OCI-LY3 (cell line): Measurements from ENCODE around the gene FAM204A.

Source experiments
- H2AFZ ChIP-seq: fragments of 200-600, 300-600 bp; shearing (Covaris generic); 2 replicates; pipeline ENCODE4 v1.6.0; 2014; ENCODE audit warnings: antibody characterized with exemption, low read depth, low read length
- H3K27ac ChIP-seq: fragments of 200-600, 300-600 bp; sonication (generic); 2 replicates; pipeline ENCODE4 v1.5.1; 2014; ENCODE audit warnings: mild to moderate bottlenecking, low read length, moderate library complexity, mixed read lengths
- H3K27me3 ChIP-seq: fragments of 200-600, 300-600 bp; sonication (generic); 2 replicates; pipeline ENCODE4 v1.6.1; 2014; ENCODE audit warnings: low read depth, low read length, mixed read lengths
- H3K36me3 ChIP-seq: fragments of 200-600, 300-600 bp; sonication (generic); replicated peaks from 2 replicates; pipeline ENCODE3; 2014; ENCODE audit warnings: low read depth, low read length, mixed read lengths
- H3K4me1 ChIP-seq: fragments of 300-600, 200-600 bp; sonication (generic); 2 replicates; pipeline ENCODE4 v1.6.1; 2014; ENCODE audit warnings: low read length, mixed read lengths
- H3K4me2 ChIP-seq: fragments of 200-600, 300-600 bp; sonication (generic); 2 replicates; pipeline ENCODE4 v1.6.1; 2014; ENCODE audit warnings: low read length, mixed read lengths
- H3K4me3 ChIP-seq: fragments of 300-600, 200-600 bp; sonication (generic); 2 replicates; pipeline ENCODE4 v1.5.1; 2014; ENCODE audit warnings: antibody characterized with exemption, mild to moderate bottlenecking, low read length, moderate library complexity
- H3K79me2 ChIP-seq: fragments of 300-600, 200-600 bp; shearing (Covaris generic); 2 replicates; pipeline ENCODE4 v1.6.1; 2014; ENCODE audit warnings: mild to moderate bottlenecking, low read length, mixed read lengths
- H3K9ac ChIP-seq: fragments of 300-600, 200-600 bp; shearing (Covaris generic); 2 replicates; pipeline ENCODE4 v1.6.0; 2014; ENCODE audit warnings: mild to moderate bottlenecking, low read length, moderate library complexity
- H3K9me3 ChIP-seq: fragments of 200-600, 300-600 bp; shearing (Covaris generic); 2 replicates; pipeline ENCODE4 v1.6.1; 2014; ENCODE audit warnings: low read length, mixed read lengths; ENCODE audit not compliant: insufficient read depth
- H4K20me1 ChIP-seq: fragments of 200-600, 300-600 bp; sonication (generic); 2 replicates; pipeline ENCODE4 v1.6.1; 2016; ENCODE audit warnings: low read length, mixed read lengths; ENCODE audit not compliant: insufficient read depth
- CTCF ChIP-seq: fragments of 200-600, 300-600 bp; sonication (generic); IDR thresholded peaks from 2 replicates; pipeline ENCODE4 v1.5.1; 2014; ENCODE audit warnings: antibody characterized with exemption, low read length, low read depth
- EZH2phosphoT487 ChIP-seq: fragments of 200-600 bp; shearing (Covaris generic); IDR thresholded peaks from 2 replicates; pipeline ENCODE4 v1.6.1; 2018; ENCODE audit warnings: antibody characterized with exemption, mixed run types, low read depth

FAM204A gene

GRCh38 chr10:118355234-118355633 is 13.1 kb upstream of the FAM204A start:
- Histone ChIP-seq H2AFZ (no peak overlapping the region), H3K9me3 (no peaks in the 10 kb centered on the region)
- TF ChIP-seq EZH2phosphoT487 = no peak
- no peak for TF ChIP-seq CTCF

GRCh38 chr10:118349235-118349634 is 7.1 kb upstream of the FAM204A start:
- Histone ChIP-seq H3K9me3 (no peaks in the 10 kb centered on the region), H4K20me1 (no peaks in the 10 kb centered on the region), H2AFZ (no peak overlapping the region), H3K36me3 (no peaks in the 10 kb centered on the region), H3K79me2 (no peaks in the 10 kb centered on the region), H3K9ac (no peak overlapping the region), H3K27ac (no peak overlapping the region), H3K4me1 (no peaks in the 10 kb centered on the region), H3K27me3 (no peaks in the 10 kb centered on the region), H3K4me3 (no peak overlapping the region), H3K4me2 (no peak overlapping the region)
- TF ChIP-seq EZH2phosphoT487 (no peak), CTCF (no peak)

More at GRCh38 chr10:118355234-118355633, 13.1 kb upstream of the FAM204A start:
- no peaks in the 10 kb centered on the region for H3K36me3 ChIP-seq
- no peak overlapping the region for H3K4me2 ChIP-seq
- no peaks in the 10 kb centered on the region for H3K4me1 ChIP-seq
- H3K4me3 ChIP-seq = no peak overlapping the region
- no peak overlapping the region for H3K27ac ChIP-seq
- no peaks in the 10 kb centered on the region for H3K27me3 ChIP-seq
- no peak overlapping the region for H3K9ac ChIP-seq
- H4K20me1 ChIP-seq = no peaks in the 10 kb centered on the region
- no peaks in the 10 kb centered on the region for H3K79me2 ChIP-seq

GRCh38 chr10:118343549-118343948 is 1.4 kb upstream of the FAM204A start:
- H3K9ac ChIP-seq = no peak overlapping the region
- no peak overlapping the region for H3K27ac ChIP-seq
- no peaks in the 10 kb centered on the region for H3K36me3 ChIP-seq
- H3K4me1 ChIP-seq = peaks cover 15% of the 10 kb centered on the region
- H3K27me3 ChIP-seq = no peaks in the 10 kb centered on the region
- no peak for TF ChIP-seq CTCF
- no peak for TF ChIP-seq EZH2phosphoT487
- H3K9me3 ChIP-seq = no peaks in the 10 kb centered on the region
- no peak overlapping the region for H2AFZ ChIP-seq
- no peak overlapping the region for H3K4me3 ChIP-seq
- no peaks in the 10 kb centered on the region for H4K20me1 ChIP-seq
- H3K4me2 ChIP-seq = no peak overlapping the region
- peaks cover 32% of the 10 kb centered on the region for H3K79me2 ChIP-seq

- TF ChIP-seq EZH2phosphoT487 (no peak), CTCF (no peak)
- H3K4me2 ChIP-seq = no peak overlapping the region
- no peak overlapping the region for H2AFZ ChIP-seq
Measured at GRCh38 chr10:118343115-118343514, 991 bp upstream of the FAM204A start.

More at GRCh38 chr10:118343115-118343514, 991 bp upstream of the FAM204A start:
- Histone ChIP-seq H3K9ac (no peak overlapping the region), H3K4me3 (no peak overlapping the region), H4K20me1 (no peaks in the 10 kb centered on the region), H3K4me1 (peaks cover 20% of the 10 kb centered on the region), H3K9me3 (no peaks in the 10 kb centered on the region), H3K27me3 (no peaks in the 10 kb centered on the region), H3K27ac (no peak overlapping the region), H3K36me3 (no peaks in the 10 kb centered on the region), H3K79me2 (peaks cover 34% of the 10 kb centered on the region)
